GM21423 (cell line): ENCODE data around the gene C1QL1.

ENCODE experiments used
- ATAC-seq: cut with Tn5 transposase; IDR thresholded peaks from one replicate; pipeline ENCODE4 v1.9.1; 2021; ENCODE audit warnings: mild to moderate bottlenecking, moderate library complexity; ENCODE audit not compliant: unreplicated experiment

Gene C1QL1

DNA sequence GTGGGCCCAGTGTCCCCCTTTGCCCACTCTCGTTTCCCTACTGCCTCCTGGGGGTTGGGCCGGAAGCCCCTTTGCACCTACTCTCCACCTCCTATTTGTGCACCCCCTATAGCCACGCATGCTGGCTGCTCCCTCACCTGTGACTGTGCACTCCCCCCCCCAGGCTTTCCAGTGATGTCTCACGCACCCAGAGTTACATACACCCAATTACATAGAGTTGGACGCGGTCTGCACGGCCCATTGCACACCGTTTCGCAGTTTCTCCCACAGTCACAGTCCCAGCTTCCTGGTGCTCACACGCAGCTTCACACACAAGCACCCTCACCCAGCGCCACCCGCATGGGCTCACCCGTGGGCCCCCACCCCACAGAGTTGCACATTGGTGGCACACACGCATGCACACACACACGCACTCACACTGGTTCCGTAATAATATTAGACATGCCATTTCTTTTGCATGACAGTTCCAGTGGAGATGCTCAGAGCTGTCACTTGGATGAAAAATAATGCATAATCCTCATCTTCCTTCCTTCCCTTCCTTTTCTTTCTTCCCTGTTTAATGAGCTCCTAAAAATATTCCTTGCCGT is 21.5 kb upstream of the C1QL1 start:
- no peak for ATAC-seq

DNA sequence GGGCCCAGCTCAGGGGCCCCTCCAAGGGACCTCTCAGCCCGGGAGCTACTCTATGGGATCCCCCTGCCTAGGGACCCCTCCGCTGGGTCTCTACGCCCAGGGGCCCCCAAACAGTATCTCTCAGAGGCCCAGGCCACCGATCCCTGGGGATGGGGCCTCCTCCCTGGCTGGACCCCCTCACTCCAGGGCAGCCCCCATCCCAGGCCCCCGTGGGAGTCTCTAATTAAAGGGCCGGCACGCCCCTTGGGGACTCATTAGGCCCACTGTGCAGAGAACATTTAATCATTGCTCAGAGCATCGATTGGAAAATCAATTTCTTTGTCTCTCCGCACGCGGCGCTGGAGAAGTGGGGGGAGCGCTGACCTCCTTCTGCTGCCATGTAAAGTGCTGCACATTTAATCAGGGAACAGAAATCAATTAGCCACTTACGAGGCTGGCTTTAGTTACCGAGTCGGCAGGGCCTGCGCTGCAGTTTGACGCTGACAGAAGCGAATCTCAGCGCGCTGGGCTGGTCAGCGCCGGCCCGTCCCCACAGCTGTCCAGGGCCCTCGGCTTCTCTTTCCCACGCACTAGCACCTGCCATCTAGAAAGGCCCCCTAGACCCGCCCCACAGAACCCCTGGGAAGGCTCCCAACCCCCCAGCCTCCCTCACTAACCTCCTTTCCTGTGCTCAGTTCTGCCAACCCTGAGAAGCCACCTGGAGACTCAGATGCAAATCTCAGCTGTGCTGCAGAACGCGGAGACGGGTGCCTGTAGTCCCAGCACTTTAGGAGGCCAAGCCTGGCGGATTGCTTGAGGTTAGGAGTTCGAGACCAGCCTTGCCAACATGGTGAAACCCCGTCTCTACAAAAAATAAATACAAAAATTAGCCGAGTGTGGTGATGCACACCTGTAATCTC is 20.2 kb upstream of the C1QL1 start:
- no peak for ATAC-seq

- ATAC-seq = no peak
Measured at GRCh38 chr17:44983563-44983962, 15.5 kb upstream of the C1QL1 start.

DNA sequence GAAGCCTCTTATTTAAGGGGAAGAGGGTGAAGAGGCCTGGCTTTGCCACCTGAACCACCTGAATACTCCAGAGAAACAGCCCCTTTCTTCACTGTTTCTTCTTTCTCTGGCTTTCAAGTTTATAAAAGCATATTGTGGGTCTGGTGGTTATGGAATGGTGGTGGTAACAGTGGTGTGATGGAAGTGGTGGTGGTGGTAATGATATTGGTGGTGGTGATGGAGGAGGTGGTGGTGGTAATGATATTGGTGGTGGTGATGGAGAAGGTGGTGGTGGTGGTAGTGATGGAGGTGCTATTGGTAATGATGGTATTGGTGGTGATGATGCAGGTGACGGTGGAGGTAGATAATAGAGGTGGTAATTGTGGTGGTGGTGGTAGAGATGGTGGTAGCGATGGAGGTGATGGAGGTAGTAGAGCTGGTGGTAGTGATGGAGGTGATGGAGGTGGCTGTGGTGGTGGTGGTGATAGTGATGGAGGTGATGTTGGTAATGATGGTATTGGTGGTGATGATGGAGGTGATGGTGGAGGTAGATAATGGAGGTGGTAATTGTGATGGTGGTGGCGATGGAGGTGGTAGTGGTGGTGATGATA is 14.1 kb upstream of the C1QL1 start:
- ATAC-seq = no peak

GRCh38 chr17:44981221-44981968 is 13.3 kb upstream of the C1QL1 start:
- no peak for ATAC-seq

DNA sequence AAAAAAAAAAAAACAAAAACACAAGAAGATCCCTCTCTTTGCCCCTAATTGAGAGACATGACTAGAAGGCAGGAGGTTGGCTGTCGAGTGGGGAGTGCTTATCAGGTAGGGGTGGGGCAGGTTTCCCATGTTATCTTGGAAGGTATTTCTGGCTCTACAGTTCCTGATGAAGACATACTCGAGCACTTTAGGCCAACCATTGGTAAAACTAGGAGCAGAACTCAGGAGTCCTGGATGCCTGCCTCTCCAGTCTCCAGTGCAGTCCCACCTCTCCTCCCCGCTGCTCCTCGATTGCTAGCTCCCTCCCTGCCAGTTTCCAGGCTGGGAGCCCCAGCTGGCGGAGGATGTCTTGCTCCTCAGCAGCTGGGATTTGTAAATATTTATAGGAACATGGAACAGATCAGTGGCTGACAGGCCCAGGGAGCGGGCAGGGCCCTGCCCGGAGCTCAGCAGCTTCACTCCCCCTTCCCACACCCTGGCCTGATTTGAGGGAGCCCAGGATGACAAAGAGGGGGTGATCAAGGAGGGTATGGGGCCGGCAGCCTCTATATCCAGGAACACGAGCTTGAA is 11.4 kb upstream of the C1QL1 start:
- ATAC-seq = no peak

- ATAC-seq = no peak
Measured at GRCh38 chr17:44978807-44979206, 10.7 kb upstream of the C1QL1 start.

DNA sequence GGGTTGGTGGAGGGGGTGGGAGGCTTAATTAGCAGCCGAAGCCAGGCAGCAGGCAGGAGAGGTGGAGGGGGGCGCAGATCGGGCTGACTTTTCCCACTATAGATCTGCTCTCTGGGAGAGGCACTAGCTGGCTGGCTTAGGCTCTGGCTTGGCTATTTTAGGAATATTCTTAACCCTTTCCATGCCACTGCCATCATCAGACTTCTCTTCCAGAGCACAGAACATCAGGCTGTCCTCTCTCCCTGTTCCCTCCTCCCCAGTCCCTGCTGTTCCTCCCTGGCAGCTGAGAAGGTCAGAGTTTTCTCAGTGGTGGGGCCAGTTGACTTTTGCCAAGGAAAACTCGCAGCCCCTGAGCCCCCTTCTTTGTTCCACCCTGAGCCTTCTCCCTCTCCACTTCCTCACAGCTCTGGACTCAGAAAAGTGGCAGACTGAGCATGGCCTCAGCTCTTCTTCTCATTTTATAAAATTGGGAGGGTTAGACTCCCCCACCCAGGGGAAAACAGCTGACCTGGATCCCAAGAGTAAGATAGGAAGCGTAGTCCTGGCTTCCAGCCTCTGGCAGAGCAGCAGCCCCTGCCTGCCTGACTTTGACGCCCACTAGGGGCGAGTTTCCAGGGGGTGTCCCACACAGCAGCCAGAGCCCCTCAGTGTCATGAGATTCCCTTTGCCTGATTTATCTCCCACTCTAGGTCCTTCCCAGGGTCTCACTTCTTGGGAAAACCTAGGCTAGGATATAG is 9.9 kb upstream of the C1QL1 start:
- no peak for ATAC-seq

DNA sequence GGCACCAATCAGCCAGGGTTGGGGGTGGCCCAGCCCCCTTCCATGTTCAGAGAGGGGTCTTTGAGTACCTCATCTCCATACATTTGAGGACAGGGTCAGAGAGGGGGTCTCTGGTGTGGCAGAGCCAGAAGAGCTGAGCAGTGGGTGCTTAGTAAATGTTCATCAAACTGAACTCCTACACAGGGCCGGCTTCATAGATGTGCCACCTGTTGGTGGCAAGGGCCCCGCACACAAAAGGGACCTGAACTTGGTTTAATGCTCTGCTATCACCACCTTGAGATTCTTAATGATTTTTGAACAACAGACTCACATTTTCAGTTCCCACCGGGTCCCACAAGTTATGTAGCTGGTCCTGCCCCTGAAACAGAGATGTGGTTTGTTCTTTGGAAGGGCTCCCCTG is 9.0 kb upstream of the C1QL1 start:
- ATAC-seq = no peak

DNA sequence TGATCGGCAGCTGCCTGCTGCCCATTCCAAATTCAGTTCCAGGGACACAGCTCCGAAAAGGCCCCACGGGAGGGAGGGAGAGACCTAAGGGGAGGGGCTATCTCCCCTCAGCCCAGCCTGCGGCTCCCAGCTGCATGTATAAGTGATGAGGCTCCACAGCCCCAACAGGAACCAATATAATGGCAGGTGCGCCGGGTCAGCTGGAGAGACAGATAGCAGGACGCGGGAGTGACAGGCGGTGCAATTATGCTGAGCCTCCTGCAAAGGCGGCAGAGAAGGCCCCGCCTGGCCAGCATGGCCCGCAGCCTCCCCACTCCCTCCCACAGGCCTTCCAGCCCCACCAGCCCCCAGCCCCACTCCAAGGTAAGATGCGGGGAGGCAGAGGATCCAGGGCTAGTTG is 8.1 kb upstream of the C1QL1 start:
- no peak for ATAC-seq

DNA sequence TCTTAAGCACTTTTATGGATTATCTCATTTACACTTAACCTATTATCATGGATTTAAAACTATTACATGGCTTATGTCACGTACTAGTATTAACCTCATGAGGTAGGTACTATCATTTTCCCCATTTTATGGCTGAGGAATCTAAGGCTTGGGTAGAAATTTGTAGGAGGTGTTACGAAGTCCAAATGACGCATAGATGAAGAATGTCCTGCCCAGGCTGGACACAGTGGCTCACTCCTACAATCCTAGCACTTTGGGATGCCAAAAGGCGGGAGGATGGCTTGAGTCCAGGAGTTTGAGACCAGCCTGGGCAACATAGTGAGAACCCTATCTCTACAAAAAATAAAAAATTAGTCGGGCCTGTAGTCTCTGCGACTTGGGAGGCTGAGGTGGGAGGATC is 4.8 kb upstream of the C1QL1 start:
- no peak for ATAC-seq

- no peak for ATAC-seq
Measured at GRCh38 chr17:44971776-44972483, 3.8 kb upstream of the C1QL1 start.

GRCh38 chr17:44970136-44970741 is 2.1 kb upstream of the C1QL1 start:
- no peak for ATAC-seq

- no peak for ATAC-seq
Measured at GRCh38 chr17:44969144-44969780, 1.2 kb upstream of the C1QL1 start.

DNA sequence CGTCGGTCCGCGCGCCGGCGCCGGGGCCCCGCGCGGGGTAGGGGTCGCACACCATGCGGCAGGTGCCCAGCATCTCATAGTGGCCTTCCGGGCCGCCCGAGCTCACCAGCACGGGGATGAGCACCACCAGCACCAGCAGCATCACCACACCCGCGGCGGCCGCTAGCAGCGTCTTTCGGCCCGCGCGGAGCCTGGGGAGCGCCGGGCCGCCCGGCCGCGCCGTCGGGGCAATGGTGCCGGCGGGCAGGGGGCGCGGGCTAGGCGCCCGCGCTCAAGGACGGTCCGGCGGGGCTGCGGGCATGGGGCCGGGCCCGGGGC is 237 bp downstream of the C1QL1 start:
- no peak for ATAC-seq

- ATAC-seq = no peak
Measured at GRCh38 chr17:44967026-44967906, 837 bp downstream of the C1QL1 start.

DNA sequence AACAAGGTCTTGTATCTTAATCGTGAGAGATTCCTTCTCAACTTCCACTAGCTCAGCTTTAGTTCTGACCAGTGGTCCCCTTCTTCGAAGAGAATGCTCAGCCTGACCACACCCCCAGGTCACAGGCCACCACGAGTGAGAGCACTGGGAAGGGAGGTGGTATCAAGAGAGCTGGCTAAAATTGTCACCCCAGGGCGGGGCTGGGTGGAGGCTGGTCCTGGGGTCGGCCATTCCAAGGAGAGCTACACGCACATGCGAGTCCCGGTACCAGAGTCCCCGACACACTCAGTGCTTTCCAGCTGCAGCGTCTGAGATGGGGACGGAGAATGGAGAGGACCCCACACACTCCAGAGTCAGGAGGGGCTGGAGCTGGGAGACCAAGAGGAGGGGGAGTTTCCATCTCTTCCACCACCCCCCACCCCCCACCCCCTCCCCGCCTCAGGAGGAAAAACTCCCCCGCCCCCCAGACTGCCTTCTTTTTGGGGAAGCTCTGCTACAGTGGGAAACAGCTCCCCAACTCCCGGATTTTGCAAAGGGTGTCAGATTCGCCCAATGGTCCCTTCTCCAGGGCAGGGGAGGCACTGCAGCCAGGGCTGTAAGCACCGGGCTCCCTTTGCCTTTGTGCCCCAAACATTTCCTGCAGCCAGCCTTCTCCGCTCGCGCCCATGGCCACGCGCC is 1.6 kb downstream of the C1QL1 start:
- no peak for ATAC-seq
